RPMI7951 (cell line): ENCODE data around the gene USP30. TPM values are rescaled to one million over a fixed set of nuclear protein-coding genes. Genes with fewer than 3 reads are reported as not detected.
"Not testable (repeated sequence)": the region's sequence is repeated elsewhere in the genome, so short reads cannot be mapped to it uniquely, and the experiment has no call there.

ENCODE experiments used
- DNase-seq: peaks from one replicate; pipeline ENCODE4 v3.0.0-alpha.2; 2012; ENCODE audit warnings: low read depth
- total RNA-seq: library from RNA; depleted of rRNA; stranded (reverse); fragments of >200 nt; shearing (Covaris generic); gene quantifications from 2 replicates; pipeline ENCODE4 v1.2.3, GENCODE V29; 2014

Gene USP30
- total RNA-seq, 1 experiment from 2014 or later: 7.2 TPM

DNA sequence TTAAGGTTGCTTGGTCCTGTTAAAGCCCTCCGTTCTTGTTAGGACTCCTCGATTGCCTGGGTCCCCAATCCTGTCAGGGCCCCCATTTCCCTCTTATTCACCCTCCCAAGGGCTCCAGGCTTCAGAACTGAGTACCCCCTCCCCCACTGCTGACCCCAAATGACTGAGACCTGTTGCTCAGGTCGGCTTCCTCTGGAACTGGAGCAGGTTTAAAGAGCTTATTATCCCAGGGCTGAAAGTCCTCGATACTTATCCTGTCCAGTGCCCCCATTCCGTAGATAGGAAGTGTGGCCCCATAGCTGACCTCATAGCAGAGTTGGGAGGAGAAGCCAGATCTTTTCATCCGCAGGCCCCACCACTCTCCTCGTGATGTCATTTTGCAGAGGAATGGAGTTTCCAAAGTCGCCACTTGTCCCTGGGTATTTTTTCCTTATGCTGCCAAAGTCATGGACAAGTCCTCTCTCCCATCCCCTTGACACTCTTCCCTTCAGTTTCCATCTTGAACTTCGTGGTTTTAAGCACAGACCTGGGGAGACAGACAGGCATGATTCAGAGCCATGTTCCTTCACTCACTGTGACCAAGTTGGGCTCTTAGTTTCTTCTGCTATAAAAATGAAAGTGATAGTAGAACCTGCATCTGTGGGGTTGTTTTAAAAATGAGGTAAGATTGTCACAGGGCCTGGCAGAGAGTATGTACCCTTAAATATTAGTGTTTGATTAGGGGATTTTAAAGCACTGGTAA lies 1.2 kb downstream of the USP30 start:
- DNase-seq: peak; percentile 10

DNA sequence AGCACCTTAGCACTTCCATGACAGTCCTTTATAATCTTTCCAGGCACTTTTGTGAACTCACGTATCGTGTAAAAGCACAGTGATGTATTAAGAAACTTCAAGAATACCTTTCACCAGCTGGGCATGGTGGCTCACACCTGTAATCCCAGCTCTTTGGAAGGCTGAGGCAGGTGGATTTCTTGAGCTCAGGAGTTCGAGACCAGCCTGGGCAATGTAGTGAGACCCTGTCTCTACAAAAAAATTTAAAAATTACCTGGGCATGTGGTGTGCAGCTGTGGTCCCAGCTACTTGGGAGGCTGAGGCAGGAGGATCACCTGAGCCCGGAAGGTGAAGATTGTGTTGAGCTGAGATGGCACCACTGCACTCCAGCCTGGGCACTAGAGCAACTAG lies 1.7 kb downstream of the USP30 start:
- DNase-seq: not testable (repeated sequence)

DNA sequence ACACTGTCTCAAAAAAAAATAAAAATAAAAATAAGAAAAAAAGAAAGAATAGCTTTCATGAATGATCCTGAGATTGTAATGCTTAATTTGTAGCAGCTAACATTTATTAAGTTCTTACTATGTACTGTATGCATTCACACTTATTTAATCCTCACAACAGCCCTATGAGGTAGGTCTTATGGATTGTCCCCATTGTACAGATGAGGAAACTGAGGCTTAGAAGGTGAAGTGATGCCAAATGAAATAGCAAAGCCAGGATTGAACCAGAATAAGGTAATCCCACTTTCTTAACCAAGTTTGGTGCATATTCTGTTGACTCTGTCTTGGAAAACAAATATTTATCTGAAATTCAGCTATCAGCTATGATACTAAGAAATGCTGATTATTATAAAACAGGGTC lies 2.1 kb downstream of the USP30 start:
- no peak for DNase-seq

DNA sequence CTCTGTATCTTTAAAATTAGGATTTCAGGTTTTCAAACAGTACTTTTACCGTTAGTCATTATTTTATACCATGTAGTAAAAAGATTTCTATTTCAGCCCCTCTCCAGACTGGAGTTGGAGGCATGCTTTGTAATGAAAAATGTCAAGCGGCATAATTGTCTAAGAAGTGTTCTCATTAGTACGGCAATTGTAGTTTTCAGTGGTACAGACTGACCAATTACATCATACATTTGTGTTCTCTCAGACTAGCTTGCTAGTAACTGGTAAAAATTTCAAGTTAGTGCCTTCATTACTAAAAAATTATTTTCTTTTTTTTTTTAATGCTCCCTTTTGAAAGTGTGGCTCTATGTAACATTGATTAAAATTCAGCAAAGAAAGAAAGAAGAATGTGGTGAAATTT lies 4.5 kb downstream of the USP30 start:
- no peak for DNase-seq

- no peak for DNase-seq
These were observed 5.0 kb downstream of the USP30 start for GRCh38 chr12:109057376-109057775.

GRCh38 chr12:109058773-109059172 lies 6.4 kb downstream of the USP30 start:
- DNase-seq: no peak

DNA sequence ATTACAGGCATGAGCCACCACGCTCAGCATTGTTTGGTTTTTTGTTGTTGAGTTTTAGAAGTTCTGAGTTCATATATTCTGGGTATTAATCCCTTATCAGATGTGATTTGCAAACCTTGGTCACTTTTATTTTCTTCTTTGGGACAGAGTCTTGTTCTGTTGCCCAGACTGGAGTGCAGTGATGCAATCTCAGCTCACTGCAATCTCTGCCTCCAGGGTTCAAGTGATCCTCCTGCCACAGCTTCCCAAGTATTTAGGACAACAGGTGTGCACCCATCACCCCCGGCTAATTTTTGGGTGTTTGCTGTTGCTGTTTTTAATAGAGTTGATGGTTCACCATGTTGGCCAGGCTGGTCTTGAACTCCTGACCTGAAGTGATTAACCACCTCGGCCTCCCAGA lies 11.8 kb downstream of the USP30 start:
- DNase-seq: no peak

DNA sequence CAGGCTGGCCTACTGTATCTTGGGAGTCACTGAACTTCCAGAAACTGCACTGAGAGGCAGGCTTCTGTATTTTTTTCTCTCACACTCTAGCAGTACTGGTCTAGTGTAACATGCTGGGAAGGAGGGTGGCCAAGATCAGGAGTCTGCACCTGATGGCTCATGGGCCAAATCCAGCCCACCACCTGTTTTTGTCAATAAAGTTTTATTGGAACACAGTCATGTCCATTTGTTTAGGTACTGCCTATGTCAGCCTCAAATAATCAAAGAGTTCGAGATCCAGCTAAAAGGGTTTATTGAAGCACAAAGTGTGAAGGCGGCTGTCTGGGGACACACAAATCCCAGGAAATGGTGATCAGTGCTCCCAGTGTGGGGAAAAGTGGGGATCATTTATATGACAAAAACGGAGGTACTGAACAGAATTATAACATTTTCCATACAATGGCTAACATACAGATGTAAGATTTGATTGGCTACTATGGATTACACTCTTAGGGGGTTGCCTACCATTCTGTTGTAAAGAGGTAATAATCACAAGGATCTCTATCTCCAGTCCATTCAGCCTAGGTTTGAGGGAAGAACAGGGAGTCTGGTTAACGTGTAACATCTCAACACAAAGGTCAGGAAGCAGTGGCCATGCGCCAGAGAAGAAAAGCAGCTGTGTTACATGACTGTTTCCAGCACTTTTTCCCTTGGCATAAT lies 12.9 kb downstream of the USP30 start:
- no peak for DNase-seq

GRCh38 chr12:109065853-109066193 lies 13.4 kb downstream of the USP30 start:
- no peak for DNase-seq

DNA sequence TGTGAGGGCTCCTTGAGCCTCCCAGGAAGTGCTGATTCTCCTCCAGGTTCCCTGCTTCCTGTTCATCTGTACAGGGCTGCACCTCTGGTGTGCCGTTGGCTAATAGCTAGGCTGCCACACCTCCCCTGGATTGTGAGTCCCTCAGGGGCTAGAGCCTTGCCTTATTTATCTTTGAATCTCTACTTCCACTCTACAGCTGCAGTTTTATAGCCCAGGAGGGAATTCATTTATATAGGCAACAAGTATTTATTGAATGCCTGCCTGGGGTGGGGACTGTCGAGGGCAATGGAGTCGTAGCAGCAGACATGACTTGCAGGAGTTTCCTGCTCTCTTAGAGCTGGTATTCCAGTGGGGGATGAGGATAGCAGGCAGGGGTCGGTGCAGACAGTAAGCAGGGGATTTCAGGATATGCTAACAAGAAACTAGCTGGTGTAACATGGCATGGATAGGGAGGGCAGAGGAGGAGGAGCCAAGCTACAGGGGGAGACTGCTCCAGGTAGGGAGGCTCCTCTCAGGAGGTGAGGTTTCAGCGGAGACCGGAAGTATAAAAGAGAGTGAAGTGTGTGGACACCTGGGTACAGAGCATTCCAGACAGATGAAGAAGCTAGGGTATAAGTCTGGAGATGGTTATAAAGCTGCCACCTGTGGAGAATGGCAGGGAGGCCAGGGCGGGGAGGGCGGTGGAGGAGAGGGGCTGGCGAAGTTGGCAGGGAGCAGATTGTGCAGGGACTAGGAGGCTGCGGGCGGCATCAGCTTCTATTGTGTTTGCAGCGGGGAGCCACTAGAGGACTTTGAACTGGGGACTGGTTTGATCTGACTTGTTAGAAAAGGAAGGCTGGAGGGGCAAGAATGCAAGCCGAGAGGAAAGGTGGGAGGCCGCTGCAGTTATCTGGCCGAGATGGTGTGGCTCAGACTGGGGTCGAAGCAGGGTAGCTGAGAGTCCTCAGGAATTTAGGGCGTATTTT lies 17.2 kb downstream of the USP30 start:
- no peak for DNase-seq

- no peak for DNase-seq
These were observed 22.5 kb downstream of the USP30 start for GRCh38 chr12:109074866-109075265.

DNA sequence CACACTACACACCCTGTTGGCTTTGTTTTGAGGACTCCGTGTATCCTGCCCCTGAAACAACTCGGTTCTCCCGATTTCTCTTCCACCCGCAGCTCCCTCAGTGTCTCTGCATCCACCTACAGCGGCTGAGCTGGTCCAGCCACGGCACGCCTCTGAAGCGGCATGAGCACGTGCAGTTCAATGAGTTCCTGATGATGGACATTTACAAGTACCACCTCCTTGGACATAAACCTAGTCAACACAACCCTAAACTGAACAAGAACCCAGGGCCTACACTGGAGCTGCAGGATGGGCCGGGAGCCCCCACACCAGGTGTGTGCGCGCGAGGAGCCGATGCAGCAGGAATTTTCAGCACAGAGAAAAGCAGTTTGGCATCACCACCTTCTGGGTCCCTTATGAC lies 30.4 kb downstream of the USP30 start:
- no peak for DNase-seq

DNA sequence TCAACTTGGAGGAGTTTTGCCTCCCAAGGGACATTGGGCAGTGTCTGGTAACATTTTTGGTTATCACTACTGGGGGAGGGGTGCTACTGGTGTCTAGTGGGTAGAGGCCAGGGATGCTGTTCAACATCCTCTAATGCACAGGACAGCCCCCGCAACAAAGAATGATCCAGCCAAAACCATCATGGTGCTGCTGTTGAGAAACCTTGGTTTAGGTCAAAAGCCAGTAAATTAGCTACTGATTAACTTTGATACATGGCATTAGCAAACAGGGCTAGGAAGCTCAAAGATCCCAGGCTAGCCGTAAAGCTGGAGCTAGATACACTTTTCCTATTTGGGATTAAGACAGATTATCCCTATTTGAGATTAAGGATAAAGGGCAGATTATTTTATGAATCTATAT lies 32.0 kb downstream of the USP30 start:
- no peak for DNase-seq

DNA sequence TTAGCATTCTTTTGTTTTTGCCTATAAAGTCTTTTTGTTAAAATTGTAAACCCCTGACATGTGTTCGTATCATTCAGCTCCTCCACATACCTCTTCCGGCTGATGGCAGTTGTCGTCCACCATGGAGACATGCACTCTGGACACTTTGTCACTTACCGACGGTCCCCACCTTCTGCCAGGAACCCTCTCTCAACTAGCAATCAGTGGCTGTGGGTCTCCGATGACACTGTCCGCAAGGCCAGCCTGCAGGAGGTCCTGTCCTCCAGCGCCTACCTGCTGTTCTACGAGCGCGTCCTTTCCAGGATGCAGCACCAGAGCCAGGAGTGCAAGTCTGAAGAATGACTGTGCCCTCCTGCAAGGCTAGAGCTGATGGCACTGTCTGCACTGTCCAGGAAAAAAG lies 33.2 kb downstream of the USP30 start:
- DNase-seq: no peak

GRCh38 chr12:109087250-109087649 lies 34.9 kb downstream of the USP30 start:
- no peak for DNase-seq

GRCh38 chr12:109088818-109089217 lies 36.4 kb downstream of the USP30 start:
- DNase-seq: no peak

DNA sequence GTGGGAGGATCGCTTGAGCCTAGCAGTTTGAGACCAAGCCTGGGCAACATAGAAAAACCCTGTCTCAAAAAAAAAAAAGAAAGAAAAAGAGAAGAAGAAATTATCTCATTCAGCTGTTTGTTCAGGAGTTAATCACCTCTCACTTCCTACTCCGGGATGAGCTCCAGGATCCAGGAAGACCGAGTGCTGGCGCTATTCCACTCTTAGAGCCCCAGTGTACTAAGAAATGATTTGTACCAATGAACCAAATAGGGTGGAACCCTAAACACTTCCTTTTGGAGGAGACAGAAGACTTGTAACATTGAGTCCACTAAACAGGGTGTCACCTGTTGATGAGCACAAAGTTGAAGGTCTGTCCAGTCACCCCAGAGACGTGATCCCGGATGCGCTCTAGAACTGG lies 37.3 kb downstream of the USP30 start:
- DNase-seq: no peak

- no peak for DNase-seq
These were observed 40.2 kb downstream of the USP30 start for GRCh38 chr12:109092497-109093021.

- peak; percentile 85 for DNase-seq
These were observed 40.9 kb downstream of the USP30 start, which contains the start of gene ALKBH2 for GRCh38 chr12:109093022-109093918. TSS of gene ALKBH2 (minus strand) at chr12:109093472. CDS start at chr12:109092786, 686 bp downstream.

DNA sequence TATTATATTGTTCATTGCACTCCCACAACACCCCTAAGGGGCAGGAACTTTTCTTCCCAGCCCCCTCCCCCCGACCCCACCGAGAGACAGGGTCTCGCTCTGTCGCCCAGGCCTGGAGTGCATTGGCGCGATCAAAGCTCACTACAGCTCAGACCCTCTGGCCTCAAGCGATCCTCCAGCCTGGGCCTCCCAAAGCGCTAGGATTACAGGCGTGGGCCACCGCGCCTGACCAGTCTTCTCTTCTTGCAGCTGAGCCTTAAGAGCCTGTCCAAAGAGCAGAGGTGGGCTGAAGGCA lies 44.7 kb downstream of the USP30 start:
- no peak for DNase-seq
